ENCODE data around the gene CHPT1. TPM values are rescaled to one million over a fixed set of nuclear protein-coding genes. Genes with fewer than 3 reads are reported as not detected.
"Not testable (repeated sequence)": the region's sequence is repeated elsewhere in the genome, so short reads cannot be mapped to it uniquely, and the experiment has no call there.

Gene CHPT1
- total RNA-seq, 4 donors from 2014 or later = 94.5 to 177 (median 150) TPM

DNA sequence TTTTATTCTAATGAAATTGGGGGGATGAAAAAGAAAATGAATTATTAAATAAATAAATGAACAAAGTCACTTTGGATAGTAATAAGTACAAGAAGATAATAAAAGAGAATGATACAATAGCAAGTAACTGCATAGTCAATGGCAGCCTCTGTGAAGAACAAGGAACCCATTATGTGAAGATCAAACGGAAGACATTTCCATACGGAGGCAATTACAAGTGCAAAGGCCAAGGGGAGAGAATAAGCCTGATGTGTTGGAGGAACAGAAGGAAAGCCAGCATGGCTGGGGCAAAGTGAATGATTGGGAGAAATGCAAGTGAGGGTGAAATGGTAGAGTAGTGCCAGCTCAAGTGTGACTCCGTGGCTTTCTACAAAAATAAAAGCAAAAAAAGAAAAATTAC is 43.9 kb upstream of the CHPT1 start:
- Histone ChIP-seq H3K27me3 (no peaks in the 10 kb centered on the region), H3K27ac (no peak overlapping the region), H3K4me3 (replicated peaks in 1 of 3) (no peak overlapping the region), H3K36me3 (no peaks in the 10 kb centered on the region), H3K9me3 (no peaks in the 10 kb centered on the region), H3K4me1 (no peaks in the 10 kb centered on the region)
- TF ChIP-seq, protein P1, sequence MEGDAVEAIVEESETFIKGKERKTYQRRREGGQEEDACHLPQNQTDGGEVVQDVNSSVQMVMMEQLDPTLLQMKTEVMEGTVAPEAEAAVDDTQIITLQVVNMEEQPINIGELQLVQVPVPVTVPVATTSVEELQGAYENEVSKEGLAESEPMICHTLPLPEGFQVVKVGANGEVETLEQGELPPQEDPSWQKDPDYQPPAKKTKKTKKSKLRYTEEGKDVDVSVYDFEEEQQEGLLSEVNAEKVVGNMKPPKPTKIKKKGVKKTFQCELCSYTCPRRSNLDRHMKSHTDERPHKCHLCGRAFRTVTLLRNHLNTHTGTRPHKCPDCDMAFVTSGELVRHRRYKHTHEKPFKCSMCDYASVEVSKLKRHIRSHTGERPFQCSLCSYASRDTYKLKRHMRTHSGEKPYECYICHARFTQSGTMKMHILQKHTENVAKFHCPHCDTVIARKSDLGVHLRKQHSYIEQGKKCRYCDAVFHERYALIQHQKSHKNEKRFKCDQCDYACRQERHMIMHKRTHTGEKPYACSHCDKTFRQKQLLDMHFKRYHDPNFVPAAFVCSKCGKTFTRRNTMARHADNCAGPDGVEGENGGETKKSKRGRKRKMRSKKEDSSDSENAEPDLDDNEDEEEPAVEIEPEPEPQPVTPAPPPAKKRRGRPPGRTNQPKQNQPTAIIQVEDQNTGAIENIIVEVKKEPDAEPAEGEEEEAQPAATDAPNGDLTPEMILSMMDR (IDR thresholded peaks at IDR 0.05) = no peak
- TF ChIP-seq POLR2A (IDR thresholded peaks at IDR 0.05) = no peak
- intact Hi-C loops (cut with DNase I) = no loop called here
- 41 to 71% methylated on average over 3 of the region's 3 CpGs for WGBS, 2 donors
- no peak for DNase-seq

DNA sequence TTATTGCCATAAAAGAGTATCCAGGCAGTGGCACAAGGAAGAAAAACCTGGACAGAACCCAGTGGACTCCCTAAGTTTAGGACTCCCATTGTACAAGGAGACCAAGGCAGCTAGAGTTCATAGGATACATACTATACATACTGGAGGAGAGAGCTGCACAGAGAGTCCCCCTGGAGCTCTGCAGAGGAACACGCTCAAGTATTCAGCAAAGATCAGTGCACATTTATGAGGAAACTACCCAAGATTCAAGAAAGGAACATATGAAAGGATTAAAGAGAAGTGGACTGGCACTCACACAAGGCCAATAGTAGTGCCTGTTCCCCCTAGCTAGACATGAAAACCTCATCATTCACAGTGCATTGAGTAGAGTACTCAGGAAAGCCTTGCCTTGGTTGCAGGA is 43.0 kb upstream of the CHPT1 start:
- DNase-seq = no peak
- no peaks in the 10 kb centered on the region for H3K4me1 ChIP-seq
- H3K9me3 ChIP-seq = no peaks in the 10 kb centered on the region
- TF ChIP-seq, protein P1 (IDR thresholded peaks at IDR 0.05) = no peak
- TF ChIP-seq POLR2A (IDR thresholded peaks at IDR 0.05) = no peak
- intact Hi-C loops (cut with DNase I) = no loop called here
- H3K36me3 ChIP-seq = no peaks in the 10 kb centered on the region
- H3K4me3 ChIP-seq (replicated peaks in 1 of 3) = no peak overlapping the region
- no peaks in the 10 kb centered on the region for H3K27me3 ChIP-seq
- WGBS, 2 donors = 92 to 100% methylated on average over 1 of the region's 1 CpG
- no peak overlapping the region for H3K27ac ChIP-seq

DNA sequence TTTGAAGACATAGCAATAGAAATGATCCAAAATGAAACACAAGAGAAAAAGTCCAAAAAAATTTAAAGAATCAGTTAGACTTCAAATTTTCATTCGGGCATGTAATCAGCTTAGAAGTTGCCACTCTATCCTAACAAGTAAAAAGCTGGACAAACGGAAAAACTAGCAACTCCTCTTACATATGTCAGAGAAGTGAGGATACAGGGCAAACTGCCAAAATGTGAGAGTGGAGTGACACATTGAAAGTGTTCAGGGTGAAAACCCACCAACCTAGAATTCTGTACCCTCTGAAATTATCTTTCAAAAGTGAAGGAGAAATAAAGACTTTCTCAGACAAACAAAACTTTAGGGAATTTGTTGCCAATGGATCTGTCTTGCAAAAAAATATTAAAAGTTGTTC is 42.0 kb upstream of the CHPT1 start:
- no peaks in the 10 kb centered on the region for H3K4me1 ChIP-seq
- no peak overlapping the region for H3K27ac ChIP-seq
- no peak for DNase-seq
- H3K9me3 ChIP-seq = no peaks in the 10 kb centered on the region
- 61 to 64% methylated on average over 2 of the region's 2 CpGs for WGBS, 2 donors
- no peak overlapping the region for H3K4me3 ChIP-seq (replicated peaks in 1 of 3)
- intact Hi-C loops (cut with DNase I) = no loop called here
- H3K36me3 ChIP-seq = no peaks in the 10 kb centered on the region
- no peaks in the 10 kb centered on the region for H3K27me3 ChIP-seq
- TF ChIP-seq POLR2A (IDR thresholded peaks at IDR 0.05) = no peak
- TF ChIP-seq, protein P1 (IDR thresholded peaks at IDR 0.05) = no peak

DNA sequence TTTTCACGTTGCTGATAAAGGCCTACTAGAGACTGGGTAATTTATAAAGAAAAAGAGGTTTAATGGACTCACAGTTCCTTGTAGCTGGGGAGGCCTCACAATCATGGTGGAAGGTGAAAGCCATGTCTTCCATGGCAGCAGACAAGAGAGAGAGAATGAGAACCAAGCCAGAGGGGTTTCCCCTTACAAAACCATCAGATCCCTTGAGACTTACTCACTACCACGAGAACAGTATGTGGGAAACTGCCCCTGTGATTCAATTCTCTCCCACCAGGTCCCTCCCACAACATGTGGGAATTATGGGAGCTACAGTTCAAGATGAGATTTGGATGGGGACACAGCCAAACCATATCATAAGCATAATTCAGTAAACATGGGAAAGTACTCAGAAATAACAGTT is 36.8 kb upstream of the CHPT1 start:
- H3K4me3 ChIP-seq (replicated peaks in 1 of 3); DNase-seq; H3K36me3 ChIP-seq; H3K9me3 ChIP-seq; H3K4me1 ChIP-seq; H3K27ac ChIP-seq; intact Hi-C loops (cut with DNase I); H3K27me3 ChIP-seq: not testable (repeated sequence)
- WGBS, 2 donors = 75 to 83% methylated on average over 2 of the region's 2 CpGs

DNA sequence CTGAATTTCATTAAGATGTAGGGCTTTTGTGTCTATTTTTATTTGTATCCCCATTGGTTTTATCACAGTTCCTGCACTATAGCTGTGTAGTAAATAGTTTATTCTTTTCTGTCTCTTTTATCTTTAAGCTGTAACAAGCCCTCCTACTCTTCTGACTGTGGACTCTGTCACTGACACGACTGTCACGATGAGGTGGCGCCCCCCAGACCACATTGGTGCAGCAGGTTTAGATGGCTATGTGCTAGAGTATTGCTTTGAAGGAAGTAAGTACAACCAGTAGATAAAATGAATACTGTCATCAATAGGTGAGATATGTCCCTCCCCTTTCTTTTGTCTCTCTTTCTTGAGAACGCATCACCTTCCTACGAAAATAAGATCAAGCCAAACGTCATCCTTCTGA is 34.1 kb upstream of the CHPT1 start:
- Histone ChIP-seq H3K4me3 (replicated peaks in 1 of 3) (no peak overlapping the region), H3K4me1 (no peaks in the 10 kb centered on the region), H3K9me3 (no peaks in the 10 kb centered on the region), H3K36me3 (no peaks in the 10 kb centered on the region), H3K27ac (no peak overlapping the region), H3K27me3 (no peaks in the 10 kb centered on the region)
- DNase-seq = no peak
- TF ChIP-seq, protein P1 (IDR thresholded peaks at IDR 0.05) = no peak
- no peak for TF ChIP-seq POLR2A (IDR thresholded peaks at IDR 0.05)
- 85% methylated on average over 6 of the region's 6 CpGs for WGBS, 2 donors
- intact Hi-C loops (cut with DNase I) = no loop called here

DNA sequence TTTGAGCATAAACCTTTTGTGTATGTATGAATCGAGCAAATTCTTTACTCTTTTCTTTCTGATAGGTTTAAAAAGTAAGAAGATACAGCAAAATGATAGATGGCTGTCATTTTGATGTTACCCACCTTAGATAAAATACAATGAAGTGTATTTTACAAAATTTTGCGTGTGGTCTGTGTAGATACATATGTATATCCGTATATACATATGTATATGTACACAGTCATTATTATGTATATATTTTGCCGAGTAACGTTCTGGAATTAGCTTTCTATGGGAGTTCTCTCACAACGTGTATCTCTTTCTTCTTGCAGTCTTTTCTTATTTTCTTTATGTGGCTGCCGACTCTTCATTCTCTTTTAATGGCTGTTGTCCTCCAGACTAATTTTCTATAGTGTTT is 32.4 kb upstream of the CHPT1 start:
- Histone ChIP-seq H3K9me3 (no peaks in the 10 kb centered on the region), H3K36me3 (no peaks in the 10 kb centered on the region), H3K27ac (no peak overlapping the region), H3K4me3 (replicated peaks in 1 of 3) (no peak overlapping the region), H3K4me1 (no peaks in the 10 kb centered on the region), H3K27me3 (no peaks in the 10 kb centered on the region)
- intact Hi-C loops (cut with DNase I) = no loop called here
- DNase-seq = no peak
- TF ChIP-seq POLR2A (IDR thresholded peaks at IDR 0.05) = no peak
- TF ChIP-seq, protein P1 (IDR thresholded peaks at IDR 0.05) = no peak
- 72 to 79% methylated on average over 7 of the region's 7 CpGs for WGBS, 2 donors
